IPS DF 4.7 (cell line): ENCODE results near the gene C6orf15.

Experiments
- DNase-seq: peaks from one replicate; pipeline ENCODE4 v3.0.0-alpha.2; 2013; ENCODE audit warnings: low spot score; ENCODE audit errors: extremely low read depth

The C6orf15 gene

GRCh38 chr6:31131595-31131994, 19.2 kb upstream of the C6orf15 start:
- DNase-seq = no peak

GRCh38 chr6:31130751-31131150, 18.4 kb upstream of the C6orf15 start:
- DNase-seq = no peak

DNA sequence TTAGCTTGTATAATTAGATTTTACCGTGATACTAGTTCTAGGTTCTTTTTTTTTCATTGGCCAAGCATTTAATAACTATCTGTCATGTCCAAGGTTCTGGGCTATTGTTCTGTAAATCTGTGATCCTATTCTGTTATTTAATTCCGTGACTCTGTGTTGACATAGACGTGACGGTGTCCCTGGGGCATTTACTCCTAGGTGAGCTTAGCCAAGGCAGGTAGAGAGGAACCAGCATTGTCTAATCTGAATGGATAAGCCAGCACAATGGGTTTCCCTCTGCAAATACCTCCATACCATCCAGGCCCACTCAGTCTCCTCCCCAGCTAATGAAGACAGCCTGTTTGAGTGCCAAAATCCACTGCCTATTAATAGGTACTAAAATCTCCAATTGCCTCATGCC, 16.8 kb upstream of the C6orf15 start:
- no peak for DNase-seq

GRCh38 chr6:31128093-31128676, 15.8 kb upstream of the C6orf15 start:
- no peak for DNase-seq

- DNase-seq = no peak
These were observed 14.2 kb upstream of the C6orf15 start for GRCh38 chr6:31126396-31127175.

DNA sequence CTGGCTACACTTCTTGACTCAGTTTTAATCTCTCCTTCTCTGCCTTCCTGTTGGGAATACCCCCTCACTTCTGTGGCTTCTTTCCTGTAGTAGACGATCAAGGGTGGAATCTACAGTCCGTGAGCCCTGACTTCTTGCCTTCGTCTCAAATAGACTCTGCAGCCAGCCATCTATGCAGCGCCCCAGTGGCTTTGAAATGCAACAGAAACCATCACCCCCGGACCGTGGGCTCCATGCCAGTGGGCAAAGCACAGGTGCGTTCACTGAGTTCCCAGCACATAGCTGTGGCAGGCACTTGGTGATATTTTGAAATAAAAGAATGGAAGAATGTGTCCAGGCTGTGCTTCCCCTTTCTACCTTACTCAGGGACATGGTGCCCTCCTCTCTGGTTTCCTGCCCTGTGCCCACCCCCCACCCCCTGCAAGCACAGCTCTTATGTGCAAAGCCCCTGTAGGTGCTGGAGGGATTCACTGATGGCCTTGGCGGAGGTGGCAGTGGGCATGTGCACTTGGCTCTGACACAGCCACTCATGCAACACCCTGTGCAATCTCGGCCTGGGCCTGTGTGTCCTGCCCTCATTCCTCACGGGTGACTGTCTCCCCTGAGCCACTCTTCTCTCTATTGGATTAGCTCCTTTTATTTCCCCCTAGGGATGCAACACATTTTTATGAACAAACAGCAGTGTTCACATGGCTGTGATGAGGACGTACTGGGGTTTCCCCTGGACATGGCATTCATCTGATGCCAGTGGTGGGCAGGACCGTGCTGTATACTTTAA, 13.4 kb upstream of the C6orf15 start:
- DNase-seq = no peak

DNA sequence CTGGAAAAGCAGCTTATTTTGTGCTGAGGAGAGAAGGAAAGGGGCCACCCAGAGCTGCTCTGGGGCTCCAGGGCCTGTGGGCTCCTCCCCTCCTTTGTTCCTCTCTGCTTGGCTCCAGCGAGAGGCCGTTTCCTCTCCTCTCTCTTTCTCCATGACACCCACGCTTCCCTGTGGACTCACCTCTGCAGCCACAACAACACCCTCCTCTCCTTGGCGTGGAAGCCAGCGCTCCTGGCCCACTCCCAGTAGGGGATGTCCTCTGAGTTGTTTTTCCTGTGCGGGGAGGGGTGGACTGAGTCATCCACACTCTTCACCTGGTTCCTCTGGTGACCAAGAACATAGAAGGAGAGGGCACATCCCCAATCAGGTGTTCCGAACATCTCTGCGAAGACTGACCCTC, 12.8 kb upstream of the C6orf15 start:
- no peak for DNase-seq

DNA sequence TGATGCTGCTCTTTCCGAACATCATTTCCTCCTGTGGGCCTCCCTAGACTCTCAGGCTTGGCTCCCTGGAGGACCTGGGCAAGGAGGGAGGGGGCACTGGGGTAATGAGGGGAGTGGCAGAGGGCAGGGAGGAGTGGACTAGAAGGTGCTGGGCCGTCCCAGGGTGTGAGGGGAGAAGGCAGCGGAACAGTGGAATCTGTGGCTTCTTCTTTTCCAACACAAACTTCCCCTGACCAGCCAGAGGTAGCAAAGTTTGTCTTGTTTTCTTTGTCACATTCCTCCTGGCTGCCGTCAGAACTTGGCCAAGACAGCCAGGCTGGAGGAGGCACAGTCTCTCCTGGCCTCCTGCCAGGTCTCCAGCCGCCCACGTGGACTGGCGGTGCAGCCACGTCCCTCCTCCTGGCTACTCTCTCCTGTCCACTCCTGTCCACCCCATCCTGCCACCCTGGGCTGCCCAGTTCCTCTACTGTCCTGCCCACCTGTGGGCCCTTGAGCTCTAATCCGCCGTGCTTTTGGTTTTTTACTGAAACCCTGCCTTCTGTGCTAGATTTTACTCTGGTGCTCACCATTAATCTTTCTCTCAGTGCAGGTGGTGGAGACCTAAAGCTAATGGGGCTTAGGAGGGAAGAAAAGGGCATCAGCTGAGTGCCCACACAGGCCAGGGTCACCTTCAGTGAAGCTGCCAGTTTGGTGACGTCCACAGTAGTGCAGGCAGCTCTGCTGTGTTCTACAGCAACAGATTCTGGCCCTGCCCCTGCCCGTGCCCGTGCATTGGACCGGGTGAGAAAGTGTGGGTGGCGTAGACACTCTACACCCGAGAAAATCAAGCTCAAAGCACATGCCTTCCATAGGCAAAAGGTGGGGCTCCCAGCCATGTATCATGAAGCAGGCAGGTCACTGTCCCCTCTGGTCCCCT, 10.7 kb upstream of the C6orf15 start:
- no peak for DNase-seq

GRCh38 chr6:31121131-31121790, 8.9 kb upstream of the C6orf15 start:
- DNase-seq = no peak

DNA sequence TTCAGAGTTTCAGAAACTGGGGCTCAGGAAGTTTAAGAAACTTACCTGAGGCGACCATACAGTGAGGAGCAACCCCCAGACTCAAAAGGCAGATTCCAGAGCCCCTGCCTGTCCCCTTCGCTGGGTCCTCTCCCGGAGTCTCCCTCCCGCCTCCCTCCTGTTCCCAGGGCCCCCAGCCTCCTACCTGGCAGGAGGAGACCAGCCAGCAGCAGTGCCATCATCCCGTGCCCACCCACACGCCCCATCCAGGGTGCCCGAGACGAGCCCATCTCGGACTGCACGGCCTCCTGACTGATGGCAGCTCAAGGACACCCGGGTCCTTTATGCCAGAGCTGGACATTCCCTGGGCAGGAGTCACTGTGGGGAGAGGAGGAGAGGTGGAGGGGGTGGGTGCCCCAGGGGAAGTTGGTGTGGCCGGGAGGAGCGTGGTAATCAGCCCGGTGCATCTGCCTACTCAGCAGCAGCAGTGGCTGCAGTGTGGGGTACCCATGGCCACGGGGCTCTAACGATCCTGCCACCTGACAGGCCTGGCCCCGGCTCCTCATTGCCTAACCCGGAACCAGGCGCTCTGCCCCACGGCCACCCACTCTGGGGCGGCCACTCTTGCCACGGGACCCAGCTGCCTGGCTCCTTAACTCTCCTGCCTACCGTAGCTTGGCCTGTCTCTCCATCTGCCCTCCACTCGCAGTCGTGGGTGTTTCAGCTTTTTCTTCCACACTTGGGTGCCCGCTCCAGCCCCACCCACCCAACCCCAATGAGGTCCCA, 8.0 kb upstream of the C6orf15 start, which contains the start of gene CDSN:
Gene CDSN (minus strand): TSS at position 296 of the 765 bp plus-strand sequence. CDS start 27 bp downstream, at position 269.
- no peak for DNase-seq

GRCh38 chr6:31118178-31118577, 5.8 kb upstream of the C6orf15 start:
- no peak for DNase-seq

DNA sequence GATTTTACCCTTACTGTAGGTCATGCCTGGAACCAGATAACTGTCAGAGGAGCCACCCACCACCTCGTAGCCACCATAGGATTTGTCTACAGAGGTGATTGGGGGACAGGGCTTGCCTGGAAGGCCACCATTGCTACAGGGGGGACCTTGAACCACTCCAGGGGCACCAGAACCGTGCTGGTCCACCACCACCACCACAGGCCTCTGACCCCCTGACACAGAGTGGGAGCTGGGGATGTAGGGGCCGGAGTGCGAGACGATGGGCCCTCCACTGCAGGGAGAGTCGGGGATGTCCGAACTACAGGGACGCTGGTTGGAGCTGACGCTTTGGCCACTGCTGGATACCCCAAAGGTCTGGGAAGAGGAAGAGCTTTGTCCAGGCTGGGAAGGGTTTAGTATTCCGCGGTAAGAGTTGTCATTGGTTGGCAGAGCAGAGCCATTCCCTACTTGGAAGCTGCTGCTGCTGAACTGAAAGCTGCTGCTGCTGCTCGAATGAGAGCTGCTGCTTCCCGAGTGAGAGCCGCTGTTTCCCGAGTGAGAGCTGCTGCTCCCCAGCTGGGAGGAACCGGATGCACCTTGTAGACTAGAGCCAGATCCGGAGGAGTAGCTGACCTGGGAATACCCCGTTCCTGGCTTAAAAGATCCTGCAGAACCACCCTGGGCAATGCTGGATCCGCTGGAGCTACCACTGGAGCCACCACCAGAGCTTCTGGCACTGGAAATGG, 4.4 kb upstream of the C6orf15 start:
- no peak for DNase-seq

- DNase-seq = no peak
These were observed 3.7 kb upstream of the C6orf15 start for GRCh38 chr6:31115941-31116560.

DNA sequence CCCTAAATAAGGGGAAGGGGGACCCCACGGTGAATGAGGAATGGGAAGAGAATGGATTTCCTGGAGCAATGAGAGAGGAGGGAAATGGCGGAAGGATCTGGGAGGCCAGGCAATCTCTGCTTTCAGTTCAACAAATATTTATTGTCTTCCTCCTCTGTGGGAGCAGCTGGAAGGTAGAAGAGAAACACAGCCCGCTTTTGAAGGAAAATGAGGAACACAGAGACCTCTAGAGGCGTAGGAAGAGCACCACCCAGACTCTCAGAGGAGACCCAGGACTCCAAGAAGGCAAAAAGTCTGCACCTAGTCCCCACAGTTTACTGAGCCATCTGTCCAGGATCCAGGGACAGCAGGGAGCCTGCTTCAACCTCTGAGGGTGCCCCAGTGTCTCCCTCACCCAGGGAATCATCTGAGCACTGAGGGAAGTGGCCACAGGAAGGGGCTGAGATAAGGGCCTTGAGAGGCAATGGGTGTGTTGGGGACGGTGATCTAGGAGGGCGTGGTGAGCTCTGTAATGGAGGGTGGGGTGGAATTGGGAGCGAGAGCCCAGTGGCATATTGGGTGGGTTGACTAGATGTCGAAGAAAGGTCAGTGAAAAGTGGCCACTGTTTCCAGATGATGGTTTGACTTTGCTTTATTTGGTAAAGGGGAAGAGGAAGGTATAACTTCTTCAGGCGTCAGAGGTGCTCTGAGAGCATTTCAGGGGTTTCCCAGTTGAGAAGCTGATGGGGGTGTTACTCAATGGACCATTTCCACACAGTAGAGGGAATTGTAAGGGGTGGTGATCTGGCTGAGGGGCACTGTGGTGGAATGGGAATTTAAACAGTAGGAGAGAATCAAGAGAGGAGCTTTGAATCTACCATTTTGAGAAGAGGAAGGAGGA, 2.8 kb upstream of the C6orf15 start:
- no peak for DNase-seq

DNA sequence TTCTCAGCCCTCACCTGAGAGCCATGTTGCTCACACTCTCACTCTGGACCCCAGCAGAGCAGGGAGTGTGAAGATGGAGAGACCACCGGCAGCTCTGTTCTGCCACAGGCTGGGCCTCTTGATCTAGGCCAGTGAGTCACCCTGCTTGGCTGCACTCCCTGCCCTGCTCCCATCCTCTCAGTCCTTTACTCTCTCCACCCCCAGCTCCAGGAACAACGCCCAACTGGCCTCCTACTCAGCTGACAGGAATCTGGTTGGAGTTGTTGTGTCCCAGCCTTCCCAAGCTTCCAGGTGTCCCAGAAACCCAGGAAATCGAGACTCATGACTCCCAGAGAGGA, 2.1 kb upstream of the C6orf15 start, which contains the start of gene PSORS1C1:
Gene PSORS1C1 (plus strand): TSS at position 260 of the 338 bp plus-strand sequence. CDS start 14,833 bp downstream, outside the sequence.
- DNase-seq = no peak

GRCh38 chr6:31113861-31114540, 1.6 kb upstream of the C6orf15 start:
- DNase-seq = no peak

GRCh38 chr6:31111712-31112111, 663 bp downstream of the C6orf15 start:
- no peak for DNase-seq
